ENCODE data around the gene ST3GAL4. TPM values are rescaled to one million over a fixed set of nuclear protein-coding genes. Genes with fewer than 3 reads are reported as not detected.

Gene ST3GAL4
- total RNA-seq, 1 donor from 2014 or later = 26.2 TPM

- ATAC-seq (no peak), DNase-seq (peak; percentile 16)
- Histone ChIP-seq H3K27ac (peak overlapping the region; percentile 72), H3K27me3 (ENCODE audit: low read depth) (no peaks in the 10 kb centered on the region), H3K4me3 (no peak overlapping the region), H3K36me3 (no peaks in the 10 kb centered on the region), H3K4me1 (peaks cover 28% of the 10 kb centered on the region), H3K9me3 (no peaks in the 10 kb centered on the region)
- intact Hi-C loops (cut with DNase I) = no loop called here
- TF ChIP-seq CTCF (IDR thresholded peaks at IDR 0.05) = no peak
These were observed 65.8 kb downstream of the ST3GAL4 start for GRCh38 chr11:126421271-126421671.

GRCh38 chr11:126422446-126422845 is 67.0 kb downstream of the ST3GAL4 start:
- Histone ChIP-seq H3K27ac (no peak overlapping the region), H3K4me1 (peaks cover 27% of the 10 kb centered on the region), H3K4me3 (no peak overlapping the region), H3K36me3 (no peaks in the 10 kb centered on the region), H3K27me3 (ENCODE audit: low read depth) (no peaks in the 10 kb centered on the region), H3K9me3 (no peaks in the 10 kb centered on the region)
- no peak for TF ChIP-seq CTCF (IDR thresholded peaks at IDR 0.05)
- intact Hi-C loops (cut with DNase I) = no loop called here
- ATAC-seq = no peak
- DNase-seq = no peak

- no peaks in the 10 kb centered on the region for H3K27me3 ChIP-seq (ENCODE audit: low read depth)
- H3K4me1 ChIP-seq = peaks cover 33% of the 10 kb centered on the region
- H3K4me3 ChIP-seq = no peak overlapping the region
- H3K27ac ChIP-seq = no peak overlapping the region
- no peaks in the 10 kb centered on the region for H3K36me3 ChIP-seq
- no peak for TF ChIP-seq CTCF (IDR thresholded peaks at IDR 0.05)
- DNase-seq (no peak), ATAC-seq (no peak)
- intact Hi-C loops (cut with DNase I) = no loop called here
- no peaks in the 10 kb centered on the region for H3K9me3 ChIP-seq
These were observed 67.7 kb downstream of the ST3GAL4 start for GRCh38 chr11:126423154-126423553.

- no peak for TF ChIP-seq CTCF (IDR thresholded peaks at IDR 0.05)
These were observed 68.3 kb downstream of the ST3GAL4 start for GRCh38 chr11:126423743-126424142.

GRCh38 chr11:126424471-126425039 is 69.1 kb downstream of the ST3GAL4 start:
- DNase-seq (no peak), ATAC-seq (no peak)
- peaks cover 33% of the 10 kb centered on the region for H3K4me1 ChIP-seq
- H3K4me3 ChIP-seq = no peak overlapping the region
- no peaks in the 10 kb centered on the region for H3K27me3 ChIP-seq (ENCODE audit: low read depth)
- no peak overlapping the region for H3K27ac ChIP-seq
- no peaks in the 10 kb centered on the region for H3K9me3 ChIP-seq
- TF ChIP-seq CTCF (IDR thresholded peaks at IDR 0.05) = no peak
- intact Hi-C loops (cut with DNase I) = no loop called here
- no peaks in the 10 kb centered on the region for H3K36me3 ChIP-seq

More at GRCh38 chr11:126423743-126424142, 68.3 kb downstream of the ST3GAL4 start:
- DNase-seq (peak; percentile 28), ATAC-seq (no peak)
- intact Hi-C loops (cut with DNase I) = no loop called here
- no peaks in the 10 kb centered on the region for H3K36me3 ChIP-seq
- H3K4me1 ChIP-seq = peaks cover 33% of the 10 kb centered on the region
- H3K4me3 ChIP-seq = no peak overlapping the region
- no peaks in the 10 kb centered on the region for H3K27me3 ChIP-seq (ENCODE audit: low read depth)
- no peaks in the 10 kb centered on the region for H3K9me3 ChIP-seq
- no peak overlapping the region for H3K27ac ChIP-seq
